HG02642 (cell line): Measurements from ENCODE around the gene RERE.
"Not testable (repeated sequence)": the region's sequence is repeated elsewhere in the genome, so short reads cannot be mapped to it uniquely, and the experiment has no call there.

Experiments used
- ATAC-seq: cut with Tn5 transposase; IDR thresholded peaks from one replicate; pipeline ENCODE4 v1.9.1; 2021; ENCODE audit warnings: mild to moderate bottlenecking; ENCODE audit not compliant: unreplicated experiment, poor library complexity

RERE gene

DNA sequence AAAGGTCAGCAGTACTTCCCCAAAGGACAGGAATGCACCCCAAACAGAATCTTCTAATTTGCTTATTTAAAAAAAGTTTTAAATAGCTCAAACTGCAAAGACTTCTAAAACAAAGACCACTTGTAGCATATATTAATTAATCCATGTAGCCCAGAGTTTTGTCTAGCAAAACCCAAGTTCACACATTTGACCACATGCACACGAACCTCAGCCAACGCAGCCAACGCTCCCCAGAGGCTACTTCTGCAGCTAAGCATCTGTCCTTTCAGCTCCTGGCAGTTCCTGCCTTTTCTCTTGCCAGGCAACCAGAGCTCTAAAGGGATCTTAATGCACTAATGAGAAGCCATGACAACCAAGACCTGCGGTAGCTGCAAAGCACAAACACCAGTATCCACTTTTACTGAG lies 89.6 kb downstream of the RERE start:
- no peak for ATAC-seq

GRCh38 chr1:8727316-8727715 lies 90.1 kb downstream of the RERE start:
- ATAC-seq: not testable (repeated sequence)

GRCh38 chr1:8726801-8727186 lies 90.6 kb downstream of the RERE start:
- ATAC-seq: not testable (repeated sequence)

GRCh38 chr1:8723010-8723409 lies 94.4 kb downstream of the RERE start:
- ATAC-seq: no peak

GRCh38 chr1:8722366-8722765 lies 95.1 kb downstream of the RERE start:
- no peak for ATAC-seq

GRCh38 chr1:8721679-8722324 lies 95.6 kb downstream of the RERE start:
- no peak for ATAC-seq

DNA sequence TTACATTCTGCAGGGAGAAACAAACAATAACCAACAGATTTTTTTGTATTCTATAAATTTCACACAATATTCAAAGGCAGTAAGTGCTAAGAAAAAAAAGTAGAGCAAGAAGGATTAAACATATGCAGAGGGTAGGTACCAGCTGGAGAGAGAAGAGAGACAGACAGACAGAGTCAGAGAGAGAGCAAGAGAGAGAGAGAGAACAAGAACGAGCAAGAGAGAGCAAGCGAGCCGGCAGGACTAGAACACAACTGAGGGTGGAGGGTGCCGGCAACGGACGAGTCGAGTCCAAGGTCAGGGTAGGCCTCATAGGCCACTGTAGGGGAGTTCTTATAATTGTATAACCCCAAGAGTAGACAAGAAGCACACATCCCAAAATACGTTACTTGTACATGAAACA lies 97.1 kb downstream of the RERE start:
- no peak for ATAC-seq

DNA sequence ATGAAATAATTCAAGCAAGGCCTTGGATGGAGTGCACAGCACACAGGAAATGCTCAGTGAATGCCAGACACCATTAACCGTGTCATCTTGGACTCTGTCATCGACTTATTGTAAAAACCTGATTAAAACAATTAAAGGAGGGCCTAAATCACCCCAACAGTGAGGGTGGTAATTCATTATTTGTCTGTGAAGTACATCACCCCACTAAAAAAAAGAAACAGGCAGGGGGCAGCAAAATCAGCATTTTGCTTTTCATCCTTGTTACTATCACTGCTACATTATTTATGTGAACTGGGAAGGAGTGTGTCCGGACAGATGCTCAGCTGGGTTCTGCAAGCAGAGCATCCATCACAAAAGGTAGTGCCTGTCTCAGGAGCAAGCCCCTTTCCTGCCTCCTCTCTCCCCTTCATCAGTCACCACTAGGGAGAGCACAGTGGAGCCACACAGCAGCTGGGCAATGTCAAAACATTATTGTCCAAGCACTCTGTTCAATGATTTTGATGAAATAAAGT lies 98.5 kb downstream of the RERE start:
- ATAC-seq: no peak

DNA sequence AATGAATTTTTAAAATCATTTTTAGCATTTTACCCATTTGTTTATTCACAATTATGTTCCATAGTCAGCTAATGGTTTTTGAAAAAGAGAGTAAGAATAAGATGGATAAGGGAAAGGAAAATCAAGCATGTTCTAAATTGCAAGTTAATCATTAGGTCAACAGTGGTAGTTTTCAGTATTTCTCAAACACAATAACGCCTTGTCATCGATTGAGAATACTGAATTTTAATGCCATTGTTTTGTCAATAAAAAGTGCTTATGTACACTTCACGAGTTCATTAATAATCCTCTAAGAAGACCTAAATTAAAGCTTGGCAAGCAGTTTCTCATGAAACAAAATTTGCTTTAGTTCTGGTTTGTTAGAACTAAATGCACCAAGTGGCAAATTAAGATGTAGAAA lies 100.3 kb downstream of the RERE start:
- ATAC-seq: no peak

GRCh38 chr1:8716238-8716637 lies 101.2 kb downstream of the RERE start:
- no peak for ATAC-seq

- no peak for ATAC-seq
Measured at GRCh38 chr1:8714173-8714572, 103.3 kb downstream of the RERE start.

GRCh38 chr1:8712413-8713231 lies 104.8 kb downstream of the RERE start:
- no peak for ATAC-seq

GRCh38 chr1:8711873-8712412 lies 105.5 kb downstream of the RERE start:
- ATAC-seq: no peak

- no peak for ATAC-seq
Measured at GRCh38 chr1:8711151-8711550, 106.3 kb downstream of the RERE start.

DNA sequence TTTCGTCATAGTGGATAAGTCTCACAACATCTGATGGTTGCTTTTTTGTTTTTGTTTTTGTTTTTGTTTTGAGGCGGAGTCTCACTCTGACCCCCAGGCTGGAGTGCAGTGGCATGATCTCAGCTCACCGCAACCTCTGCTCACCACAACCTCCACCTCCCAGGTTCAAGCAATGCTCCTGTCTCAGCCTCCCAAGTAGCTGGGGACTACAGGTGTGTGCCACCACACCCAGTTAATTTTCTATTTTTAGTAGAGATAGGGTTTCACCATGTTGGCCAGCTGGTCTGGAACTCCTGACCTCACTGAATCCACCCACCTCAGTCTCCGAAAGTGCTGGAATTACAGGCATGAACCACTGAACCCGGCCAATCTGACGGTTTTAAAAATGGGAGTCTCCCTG lies 109.2 kb downstream of the RERE start:
- no peak for ATAC-seq

GRCh38 chr1:8706995-8707396 lies 110.4 kb downstream of the RERE start:
- no peak for ATAC-seq

- no peak for ATAC-seq
Measured at GRCh38 chr1:8706291-8706690, 111.1 kb downstream of the RERE start.

DNA sequence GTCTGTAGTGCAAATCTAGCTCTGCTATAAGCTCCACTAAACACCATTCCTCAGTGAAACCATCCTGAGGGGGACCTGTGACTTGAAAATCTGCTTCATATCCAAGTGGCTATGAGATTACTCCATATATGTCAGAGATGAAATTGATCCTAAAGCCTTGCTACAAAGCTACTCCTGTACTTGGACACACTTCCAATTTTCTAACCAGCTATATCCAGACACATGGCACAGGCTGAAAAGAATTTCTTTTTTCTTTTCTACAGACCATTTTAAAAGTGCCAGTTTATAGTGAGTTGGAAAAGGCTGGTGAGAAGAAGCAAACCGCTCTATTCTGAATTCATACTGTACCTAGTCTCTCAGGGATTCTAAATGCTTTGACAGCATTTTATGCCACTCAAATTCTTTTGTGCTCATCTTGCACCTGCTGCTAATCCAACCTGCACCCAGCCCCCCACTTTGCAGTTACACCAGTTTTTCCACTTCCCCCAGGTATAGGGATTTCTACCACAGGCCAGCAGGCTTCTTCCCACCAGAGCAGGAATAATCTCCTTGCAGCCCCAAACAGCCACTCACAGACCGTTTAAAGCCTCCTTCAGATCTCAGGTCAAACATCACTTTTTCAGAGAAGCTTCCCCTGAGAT lies 112.5 kb downstream of the RERE start:
- ATAC-seq: no peak

DNA sequence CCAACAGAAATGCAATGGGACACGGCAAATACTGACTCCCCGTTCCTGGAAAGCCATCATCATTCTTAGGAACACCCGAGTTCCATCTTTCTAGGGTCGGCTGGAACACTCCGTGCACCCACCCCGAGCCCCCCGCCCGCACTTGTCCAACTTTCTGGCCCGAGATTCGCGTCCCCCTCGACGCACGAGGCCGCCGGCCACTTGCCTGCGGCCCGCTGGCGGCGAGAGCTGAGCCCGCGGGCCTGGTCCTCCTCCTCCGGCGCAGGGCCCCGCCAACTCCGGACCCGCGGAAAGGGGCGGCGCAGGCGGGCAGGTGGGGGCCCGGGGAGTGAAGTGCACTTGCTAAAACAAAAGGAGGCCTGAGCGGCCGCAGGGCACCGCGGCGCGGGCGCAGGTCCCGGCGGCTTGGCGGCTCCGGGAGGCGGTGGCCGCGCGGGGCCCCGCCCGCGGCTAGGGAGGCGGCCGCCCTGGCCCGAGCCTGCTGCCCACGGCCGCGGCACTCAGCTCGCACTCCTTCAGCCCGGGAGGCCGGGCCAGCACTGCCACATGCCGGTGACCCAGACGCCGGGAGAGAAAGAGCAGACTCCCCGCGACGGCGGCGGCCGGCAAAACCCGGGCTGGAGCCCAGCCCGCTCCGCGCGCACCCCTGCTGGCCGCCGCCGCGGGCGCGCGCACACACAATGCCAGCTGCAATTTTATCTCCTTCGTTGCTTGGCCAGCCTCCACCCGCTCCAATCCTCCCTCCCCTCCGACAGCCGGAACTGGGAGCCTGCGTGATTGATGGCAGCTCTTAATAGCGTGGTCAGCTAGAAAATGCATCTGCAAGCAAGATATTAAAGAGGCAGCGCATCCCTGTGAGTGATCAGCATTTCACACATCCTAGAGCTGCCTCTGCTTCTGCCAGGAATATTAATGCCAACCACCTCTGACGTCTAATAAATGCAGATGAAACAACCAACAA lies 114.3 kb downstream of the RERE start:
- ATAC-seq: peak; percentile 83

DNA sequence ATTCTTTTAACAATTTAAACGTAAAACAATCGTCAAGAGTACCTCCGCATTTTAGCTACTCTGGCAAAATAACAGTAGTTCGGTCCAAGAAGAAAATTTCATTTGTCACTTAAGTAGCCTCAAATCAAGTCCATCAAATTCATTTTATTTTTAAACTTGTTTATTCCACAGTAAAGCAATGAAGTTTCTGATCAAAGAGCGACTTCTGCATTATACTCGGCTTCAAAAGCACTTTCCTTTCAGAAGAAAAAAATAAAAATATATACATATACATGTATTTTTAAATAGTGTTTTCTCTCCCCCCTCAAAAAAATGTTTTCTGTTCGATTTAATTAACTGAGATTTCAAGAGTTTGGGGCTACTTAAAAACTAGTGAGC lies 115.0 kb downstream of the RERE start:
- no peak for ATAC-seq
